Ammon's horn (tissue), 1 donor: Measurements from ENCODE around the gene PRRG1.
"Not testable (repeated sequence)": the region's sequence is repeated elsewhere in the genome, so short reads cannot be mapped to it uniquely, and the experiment has no call there.

ENCODE experiments used
- DNase-seq: peaks from one replicate; pipeline ENCODE4 v3.0.0-alpha.2; 2016; ENCODE audit warnings: low spot score

The PRRG1 gene

DNA sequence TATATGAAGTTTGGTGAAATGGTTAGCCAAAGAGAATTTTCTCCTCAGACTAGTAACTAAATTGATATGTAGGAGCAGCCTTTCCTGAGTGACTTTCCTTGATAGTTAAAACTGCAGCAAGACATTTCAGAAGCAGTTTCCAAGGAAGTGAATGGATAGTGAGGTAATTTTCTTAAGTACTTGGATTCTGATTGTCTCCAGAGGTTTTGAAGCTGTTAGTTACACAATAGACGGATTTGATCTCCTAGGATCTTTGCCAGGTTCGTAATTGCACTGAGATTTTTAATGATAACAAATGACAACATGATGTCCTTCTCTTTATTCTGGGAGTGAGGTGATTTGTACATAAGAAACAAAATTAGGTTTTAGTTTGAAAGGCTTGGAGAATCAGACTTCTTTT, 29.2 kb downstream of the PRRG1 start:
- DNase-seq: no peak

DNA sequence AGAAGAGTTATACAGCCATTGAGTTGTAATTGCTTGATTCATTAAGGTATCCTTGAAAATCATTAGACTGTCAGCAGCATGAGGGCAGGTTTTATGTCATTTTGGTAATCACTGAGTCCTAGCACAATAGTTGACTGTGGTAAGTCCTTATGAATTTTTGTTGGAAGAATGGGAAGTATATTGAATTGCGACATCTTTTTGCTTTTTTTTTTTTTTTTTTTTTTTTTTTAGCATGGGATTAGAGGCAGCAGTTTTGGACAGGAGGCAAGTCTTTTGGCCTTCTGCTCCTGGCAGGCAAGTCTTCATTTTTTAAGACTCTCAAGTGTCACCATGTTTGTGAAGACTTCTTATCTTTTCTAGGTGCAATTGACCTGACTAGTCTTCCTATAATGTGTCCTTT, 29.7 kb downstream of the PRRG1 start:
- DNase-seq: no peak

DNA sequence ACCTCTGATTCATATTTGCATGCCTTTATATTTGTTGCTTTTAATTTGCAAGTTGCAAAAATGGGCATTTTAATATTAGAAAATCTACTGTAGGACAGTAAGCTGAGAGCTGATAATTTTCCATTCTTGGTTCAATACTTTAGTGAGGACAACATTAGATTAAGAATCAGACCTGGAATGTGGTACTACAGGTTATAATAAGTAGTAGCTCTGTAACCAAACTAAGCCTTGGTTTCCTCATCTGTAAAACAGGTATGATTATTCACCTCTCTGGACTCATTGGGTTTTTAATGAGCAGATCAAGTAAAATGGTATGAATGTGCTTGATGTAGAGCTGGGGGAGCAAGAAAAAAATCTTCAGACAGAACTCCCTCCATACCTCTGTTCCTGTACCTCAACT, 31.1 kb downstream of the PRRG1 start:
- no peak for DNase-seq

DNA sequence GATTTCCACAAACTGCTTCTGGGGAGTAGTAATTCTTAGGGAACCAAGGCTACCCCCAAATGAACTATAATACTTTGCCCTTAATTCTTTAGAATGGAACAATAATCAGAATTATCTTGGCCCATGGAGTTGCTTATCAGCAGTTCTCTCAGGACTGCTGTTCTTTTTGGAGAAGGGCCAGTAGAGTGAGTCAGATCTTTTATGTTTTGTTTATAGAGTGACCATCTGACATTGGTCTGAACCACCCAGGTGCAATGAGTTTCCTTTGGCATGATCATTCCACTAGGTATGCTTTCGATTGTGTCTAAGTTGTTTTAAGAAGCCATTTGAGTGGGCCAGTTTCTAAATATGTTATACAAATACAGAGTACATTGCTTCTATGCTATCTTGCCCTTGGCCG, 31.8 kb downstream of the PRRG1 start:
- DNase-seq: no peak

DNA sequence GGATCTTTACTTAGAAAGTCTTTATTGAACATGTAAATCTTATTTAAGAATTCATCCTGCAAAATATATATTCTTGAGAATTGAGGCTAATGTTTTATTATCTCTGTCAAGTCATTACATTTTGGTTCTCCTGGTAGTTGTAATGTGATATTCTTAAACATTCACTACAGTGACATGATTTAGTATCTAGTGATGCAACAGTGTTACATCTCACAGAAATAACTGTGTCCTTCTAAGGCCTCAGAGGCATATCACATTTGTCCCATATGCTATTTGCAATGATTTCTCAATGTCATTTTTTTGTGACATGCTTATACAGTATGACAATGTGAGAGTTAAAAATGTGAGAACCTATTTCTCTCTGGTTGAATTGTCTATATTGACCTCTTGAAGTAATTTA, 34.1 kb downstream of the PRRG1 start:
- no peak for DNase-seq

DNA sequence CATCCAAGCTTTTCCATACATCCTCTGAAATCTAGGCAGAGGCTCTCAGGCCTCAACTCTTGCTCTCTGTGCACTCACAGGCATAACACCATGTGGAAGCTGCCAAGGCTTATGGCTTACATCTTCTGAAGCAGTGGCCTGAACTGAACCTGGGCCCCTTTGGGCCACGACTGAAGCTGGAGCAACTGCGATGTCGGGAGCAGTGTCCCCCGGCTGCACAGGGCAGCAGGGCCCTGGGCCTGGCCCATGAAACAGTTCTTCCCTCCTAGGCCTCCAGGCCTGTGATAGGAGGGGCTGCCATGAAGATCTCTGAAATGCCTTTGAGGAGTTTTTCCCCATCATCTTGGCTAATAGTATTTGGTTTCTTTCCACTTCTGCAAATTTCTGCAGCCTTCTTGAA, 39.2 kb downstream of the PRRG1 start:
- DNase-seq: no peak

DNA sequence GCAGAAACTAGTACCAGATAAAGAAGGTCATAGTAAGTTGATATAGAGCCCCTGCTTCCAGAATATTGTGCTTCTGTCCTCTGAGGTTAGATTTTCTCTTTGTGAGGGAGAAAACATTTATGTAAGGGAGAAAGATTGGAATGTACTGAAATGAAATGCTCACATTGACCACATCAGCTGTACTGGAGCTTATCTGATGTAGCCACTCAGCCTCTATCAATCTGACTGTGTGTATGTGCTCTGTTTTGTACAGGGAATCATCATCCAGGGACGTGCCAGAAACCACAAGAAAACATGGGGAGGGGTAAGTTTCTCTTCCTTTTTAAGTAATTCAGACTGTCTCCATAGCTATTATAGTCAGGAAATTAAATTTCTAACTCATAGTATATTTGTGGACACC, 56.8 kb downstream of the PRRG1 start:
- DNase-seq: no peak

DNA sequence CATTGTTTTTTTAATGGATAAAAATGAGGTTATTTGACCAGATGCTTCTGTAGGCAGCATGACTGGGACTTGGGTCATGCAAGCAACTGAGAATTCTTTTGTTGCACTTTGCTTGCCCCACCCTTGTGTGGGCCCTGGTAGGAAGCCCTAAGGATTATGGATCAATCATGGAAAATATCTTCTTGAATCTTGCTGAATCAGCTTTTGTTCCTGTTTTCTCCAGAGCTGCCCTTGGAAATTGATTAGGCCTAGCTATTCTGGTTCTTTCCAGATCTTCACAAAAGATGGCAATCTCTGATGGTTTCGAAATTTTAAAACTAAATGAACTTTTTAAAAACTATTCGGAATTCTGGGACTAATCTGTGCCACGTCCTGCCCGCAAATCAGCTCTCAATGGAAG, 58.6 kb downstream of the PRRG1 start:
- no peak for DNase-seq

DNA sequence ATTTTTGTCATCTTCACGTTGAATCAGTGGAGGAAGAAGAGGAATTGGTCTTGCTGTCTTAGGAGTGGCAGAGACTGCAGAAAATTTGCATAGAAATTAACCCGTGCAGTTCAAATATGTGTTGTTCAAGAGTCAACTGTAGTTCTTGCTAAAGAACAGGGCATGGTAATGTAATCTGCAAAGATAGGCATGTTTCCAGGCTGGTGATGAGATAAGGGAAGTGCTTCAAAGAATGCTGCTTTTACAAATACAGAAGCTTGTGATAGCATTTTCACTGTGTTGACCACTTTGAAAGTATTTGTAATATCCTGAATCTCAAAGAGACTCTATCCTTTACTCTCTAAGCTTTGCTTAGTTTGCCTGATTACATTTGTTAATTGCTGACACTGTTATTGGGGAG, 60.1 kb downstream of the PRRG1 start:
- no peak for DNase-seq

DNA sequence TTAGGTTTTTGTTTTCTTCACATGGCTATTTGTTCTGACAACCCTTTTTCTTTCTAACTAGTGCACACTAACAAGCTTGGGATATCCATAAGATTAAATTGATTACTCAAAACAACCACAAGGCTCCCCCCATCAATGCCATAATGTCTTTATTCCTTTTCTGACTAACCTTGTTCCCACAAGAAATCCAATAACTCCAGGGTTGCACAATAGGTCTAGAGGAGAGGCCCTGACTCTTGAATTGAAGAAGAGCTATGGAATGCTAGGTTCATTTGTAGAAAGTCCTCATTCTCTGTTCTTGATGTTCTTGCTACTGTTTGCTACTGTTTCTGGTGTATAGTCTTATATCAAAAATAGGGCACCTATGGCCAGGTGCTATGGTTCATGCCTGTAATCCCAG, 71.0 kb downstream of the PRRG1 start:
- no peak for DNase-seq

DNA sequence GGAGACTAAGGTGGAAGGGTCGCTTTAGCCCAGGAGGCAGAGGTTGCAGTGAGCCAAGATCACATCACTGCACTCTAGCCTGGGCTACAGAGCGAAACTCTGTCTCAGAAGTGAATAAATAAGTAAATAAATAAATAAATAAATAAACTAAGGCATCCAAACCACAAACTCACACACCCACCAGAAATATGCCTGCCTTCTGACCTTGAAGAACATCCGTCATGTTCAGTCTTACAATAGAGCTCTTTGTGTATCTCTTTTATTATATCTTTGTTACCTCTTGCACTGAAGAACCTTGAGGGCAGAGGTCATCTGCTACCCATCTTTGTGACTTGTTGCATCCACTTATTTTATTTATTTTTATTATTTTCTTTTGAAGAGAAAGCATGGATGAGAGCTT, 71.6 kb downstream of the PRRG1 start:
- DNase-seq: no peak

DNA sequence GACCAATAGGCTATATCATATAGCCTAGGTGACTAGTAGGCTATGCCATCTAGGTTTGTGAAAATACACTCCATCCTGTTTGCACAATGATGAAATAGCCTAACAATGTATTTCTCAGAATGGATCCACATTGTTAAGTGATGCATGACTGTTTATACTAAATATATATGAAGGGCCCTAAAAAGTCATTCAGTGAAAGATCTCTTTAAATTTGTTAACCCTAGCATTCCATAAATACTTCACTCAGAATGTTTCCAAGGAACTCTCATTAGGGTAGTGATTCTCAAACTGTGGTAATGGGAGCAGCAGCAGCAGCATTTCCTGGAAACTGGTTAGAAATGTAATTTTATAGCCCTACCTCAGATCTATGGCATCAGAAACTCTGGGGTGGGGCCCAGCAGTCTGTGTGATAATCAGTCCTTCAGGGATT, 74.9 kb downstream of the PRRG1 start:
- DNase-seq: no peak

DNA sequence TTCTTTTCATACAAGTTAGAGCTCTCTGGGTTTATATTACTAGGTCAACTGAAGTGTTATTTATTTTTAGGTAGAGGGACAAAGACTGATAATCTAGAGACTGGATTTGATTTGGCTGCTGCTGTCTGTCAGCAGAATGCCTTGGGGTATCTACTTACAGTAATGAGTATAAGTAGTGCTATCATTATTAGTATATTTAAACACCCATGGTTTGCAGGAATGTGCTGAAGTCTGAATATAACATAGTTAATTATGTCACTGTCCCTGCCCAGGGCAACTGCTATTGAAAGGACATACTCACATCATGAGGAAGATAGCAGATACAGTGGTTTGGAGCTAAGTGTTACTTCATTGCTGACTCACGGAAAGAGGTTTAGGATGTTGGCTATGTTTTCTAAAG, 76.2 kb downstream of the PRRG1 start:
- DNase-seq: no peak

DNA sequence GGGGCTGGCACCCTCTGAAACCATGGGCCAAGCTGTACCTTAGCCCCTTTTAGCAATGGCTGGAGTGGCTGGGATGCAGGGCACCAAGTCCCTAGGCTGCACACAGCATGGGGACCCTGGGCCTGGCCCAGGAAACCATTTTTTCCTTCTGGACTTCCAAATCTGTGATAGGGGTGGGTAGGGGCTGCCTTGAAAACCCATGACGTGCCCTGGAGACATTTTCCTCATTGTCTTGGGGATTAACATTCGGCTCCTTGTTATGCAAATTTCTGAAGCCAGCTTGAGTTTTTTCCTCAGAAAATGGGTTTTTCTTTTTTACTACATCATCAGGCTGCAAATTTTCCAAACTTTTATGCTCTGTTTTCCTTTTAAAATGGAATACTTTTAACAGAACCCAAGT, 79.8 kb downstream of the PRRG1 start:
- DNase-seq: not testable (repeated sequence)

DNA sequence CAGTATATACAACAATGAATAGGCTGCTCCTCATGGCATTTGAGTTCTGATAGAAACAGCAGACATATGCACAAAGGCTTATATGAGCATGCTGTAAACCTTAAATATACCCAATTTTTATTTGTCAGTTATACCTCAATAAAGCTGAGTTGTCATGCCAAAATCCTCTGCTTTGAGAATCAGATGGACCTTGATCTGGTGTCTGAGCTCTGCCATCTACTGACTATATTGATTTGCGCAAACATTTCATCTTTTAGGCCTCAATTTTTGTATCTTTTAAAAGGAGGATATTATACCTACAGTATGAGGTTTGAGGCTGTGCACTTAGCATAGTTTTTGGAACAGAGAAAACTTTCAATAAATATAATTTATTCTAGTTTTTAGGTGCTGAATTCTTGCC, 85.2 kb downstream of the PRRG1 start:
- no peak for DNase-seq

DNA sequence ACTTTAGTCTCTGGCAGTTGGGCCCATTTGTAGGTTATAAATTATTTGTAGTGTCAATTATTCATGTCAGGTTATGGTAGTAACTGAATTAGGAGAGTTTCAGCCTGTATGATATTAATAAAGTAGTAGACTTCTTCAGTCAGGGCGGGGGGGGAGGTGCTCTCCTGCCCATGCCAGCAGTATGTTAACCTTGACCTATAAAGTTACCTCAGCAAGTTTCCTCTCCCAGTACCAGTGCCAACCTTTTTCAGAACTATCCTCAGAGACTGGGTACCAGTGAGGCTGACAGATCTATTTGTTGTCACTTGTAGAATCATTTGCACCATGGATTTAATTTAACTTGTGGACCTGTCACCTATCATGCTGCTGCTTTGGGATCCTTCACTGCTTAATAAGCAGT, 88.0 kb downstream of the PRRG1 start:
- DNase-seq: no peak

DNA sequence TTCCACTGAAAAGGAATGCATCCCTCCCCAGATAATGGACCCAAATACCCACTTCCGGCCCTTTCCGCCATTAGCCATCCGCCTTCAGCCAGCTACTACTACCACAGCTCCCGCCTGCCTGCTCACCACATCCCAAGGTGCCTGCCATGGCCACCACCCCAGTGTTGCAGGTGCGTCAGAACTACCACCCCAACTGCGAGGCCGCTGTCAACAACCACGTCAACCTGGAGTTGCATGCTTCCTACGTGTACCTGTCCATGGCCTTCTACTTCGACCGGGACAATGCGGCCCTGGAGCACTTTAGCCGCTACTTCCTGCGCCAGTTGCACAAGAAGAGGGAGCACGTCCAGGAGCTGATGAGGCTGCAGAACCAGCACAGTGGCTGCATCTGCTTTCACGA, 92.2 kb downstream of the PRRG1 start:
- no peak for DNase-seq

DNA sequence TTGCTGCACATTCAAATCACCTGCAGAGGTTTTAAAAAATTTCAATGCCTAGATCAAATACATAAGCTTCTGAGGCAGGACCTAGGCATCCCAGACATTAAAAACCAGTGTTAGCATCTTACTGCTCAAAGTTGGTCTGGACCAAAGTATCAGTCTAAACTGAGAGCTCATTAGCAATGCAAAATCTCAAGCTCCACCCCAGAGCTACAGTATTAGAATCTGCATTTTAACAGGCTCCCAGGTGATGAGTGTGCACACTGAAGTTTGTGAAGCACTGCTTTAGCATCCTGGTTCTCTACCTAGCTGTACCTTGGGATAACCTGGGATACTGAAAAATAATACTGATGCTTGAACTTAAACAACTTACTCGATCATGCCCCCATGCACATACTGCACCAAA, 96.0 kb downstream of the PRRG1 start:
- no peak for DNase-seq

DNA sequence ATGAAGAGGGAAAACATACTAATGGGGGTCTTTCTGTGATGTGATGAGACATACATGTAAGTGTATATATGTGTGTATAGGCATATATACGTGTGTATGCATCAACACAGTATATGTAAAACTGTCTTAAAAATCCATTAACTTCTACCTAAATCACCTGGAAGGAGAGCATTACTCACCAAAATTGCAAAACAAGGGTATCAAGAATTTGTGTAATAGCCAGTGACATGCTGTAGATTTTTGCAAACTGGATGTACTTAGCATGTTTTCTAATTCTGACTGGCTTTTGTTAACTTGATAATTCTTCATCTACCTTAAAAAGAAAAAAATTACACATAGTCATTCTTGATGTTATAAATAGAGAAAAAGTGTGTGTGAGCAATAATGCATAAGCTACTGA, 104.7 kb downstream of the PRRG1 start:
- no peak for DNase-seq

DNA sequence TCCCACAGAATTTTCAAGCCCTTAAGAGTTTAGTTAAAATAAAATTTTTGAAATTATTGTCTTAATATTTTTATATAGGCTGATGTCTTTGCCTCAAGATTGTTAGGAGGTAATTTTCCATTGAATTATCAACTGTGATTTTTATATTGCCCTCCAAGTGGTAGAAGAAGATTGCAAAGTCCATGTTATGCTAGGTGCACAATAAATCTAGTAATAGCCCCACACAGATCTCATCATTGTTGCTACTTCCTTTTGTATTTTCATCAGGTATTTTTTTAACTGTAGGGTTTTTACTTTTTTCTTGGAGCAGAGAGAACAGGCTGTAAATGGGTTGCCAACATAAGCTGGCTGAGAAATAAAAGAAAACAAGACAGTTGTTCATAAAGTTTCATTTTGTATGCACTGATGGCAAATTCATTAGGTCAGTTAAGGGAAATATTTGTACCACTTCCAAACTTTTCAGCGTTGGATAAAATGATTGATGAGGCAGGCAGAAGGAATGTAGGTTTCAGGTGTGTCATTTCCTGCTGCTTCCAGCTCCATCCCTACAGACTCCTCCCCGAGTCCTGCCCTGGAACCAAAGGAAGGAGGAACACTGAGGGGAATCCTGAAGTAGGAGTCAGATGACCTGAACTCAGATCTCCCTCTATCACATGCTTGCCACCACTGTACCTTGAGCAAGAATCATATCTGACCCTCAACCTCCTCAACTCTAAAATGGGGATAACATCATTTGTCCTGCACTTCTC, 105.5 kb downstream of the PRRG1 start:
- no peak for DNase-seq

DNA sequence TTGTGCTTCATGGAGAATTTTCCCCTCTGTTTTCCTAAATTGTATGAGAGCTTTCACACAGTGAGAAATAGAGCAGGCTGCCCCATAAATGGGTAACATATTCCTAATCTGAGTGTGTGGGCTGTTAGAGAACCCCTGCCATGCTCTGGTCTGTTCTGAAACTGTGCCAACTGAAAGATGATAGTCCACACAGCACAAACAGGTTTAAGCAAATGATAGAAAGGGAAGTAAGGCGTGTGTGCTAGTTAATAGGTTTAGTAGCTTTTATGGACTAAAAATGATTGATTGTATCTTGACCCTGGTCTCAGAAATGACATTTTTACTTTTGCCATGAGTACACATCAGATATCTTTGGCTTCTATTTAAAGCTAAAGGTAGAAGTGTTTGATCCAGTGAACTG, 106.2 kb downstream of the PRRG1 start:
- DNase-seq: no peak

DNA sequence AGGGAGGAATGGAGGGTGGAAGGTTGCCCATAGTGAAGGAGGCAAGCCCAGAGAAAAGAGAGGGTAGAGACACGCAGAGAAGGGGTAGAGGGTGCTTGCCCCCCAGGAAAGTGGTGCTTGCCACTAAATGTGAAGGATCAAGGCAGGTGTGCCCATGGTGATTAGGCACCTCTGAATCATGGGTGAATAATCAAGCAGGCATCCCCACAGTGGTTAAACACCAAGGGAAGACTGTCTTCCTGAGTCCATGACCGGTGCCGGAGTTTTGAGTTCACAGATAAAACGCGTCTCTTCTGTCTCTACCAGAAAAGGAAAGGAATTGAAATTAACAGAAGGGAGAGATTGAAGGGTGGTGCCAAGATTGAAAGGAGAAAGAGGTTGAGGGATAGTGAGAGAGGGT, 111.1 kb downstream of the PRRG1 start:
- not testable (repeated sequence) for DNase-seq

DNA sequence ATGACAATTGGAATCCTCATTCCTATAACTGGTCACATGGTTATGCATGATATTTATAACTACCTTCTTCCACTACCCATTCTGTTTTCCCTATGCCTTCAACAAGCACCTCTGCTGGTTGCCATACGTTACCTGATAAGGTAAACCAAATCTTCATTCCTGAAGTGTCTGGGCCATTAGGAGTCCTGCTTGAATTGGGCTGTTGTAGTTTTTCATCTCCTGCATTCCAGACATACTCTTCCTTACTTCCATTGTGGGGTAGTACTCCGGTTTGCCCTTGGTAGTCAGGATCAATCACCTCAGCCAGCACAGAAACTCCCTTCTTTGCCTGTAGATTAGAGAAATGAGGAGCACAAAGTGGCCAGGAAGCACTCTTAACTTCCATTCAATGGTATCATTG, 113.2 kb downstream of the PRRG1 start:
- DNase-seq: no peak

DNA sequence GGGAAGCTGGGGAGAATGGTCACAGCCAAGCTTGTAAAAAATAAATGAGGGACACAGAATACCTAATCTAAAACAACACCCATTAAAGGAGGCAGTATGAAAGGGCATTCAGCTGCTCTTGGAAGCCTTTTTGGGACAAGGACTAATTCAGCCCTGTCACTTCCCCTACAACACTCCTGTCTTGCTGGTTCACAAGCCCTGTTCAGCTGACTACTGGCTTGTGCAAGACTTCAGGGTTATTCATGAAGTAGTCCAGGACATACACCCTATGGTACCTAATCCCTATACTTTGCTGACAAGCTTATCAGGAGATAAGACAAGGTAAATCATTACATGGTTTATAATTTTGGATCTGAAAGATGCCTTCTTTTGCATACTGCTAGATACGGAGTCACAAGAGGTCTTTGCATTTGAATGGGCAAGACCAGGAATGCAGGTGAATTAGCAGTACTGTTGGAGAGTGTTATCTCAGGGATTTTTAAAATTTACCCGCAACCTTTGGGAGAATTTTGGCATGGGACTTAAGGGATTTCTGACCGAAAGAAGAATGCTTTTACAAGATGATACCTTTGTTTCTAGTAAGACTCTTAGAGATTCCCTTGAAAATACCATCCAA, 119.1 kb downstream of the PRRG1 start:
- no peak for DNase-seq
